Ureter (tissue), 1 donor: ENCODE results near the gene SLC5A4. TPM values are rescaled to one million over a fixed set of nuclear protein-coding genes. Genes with fewer than 3 reads are reported as not detected.
"Not testable (repeated sequence)": the region's sequence is repeated elsewhere in the genome, so short reads cannot be mapped to it uniquely, and the experiment has no call there.

Source experiments
- DNase-seq: peaks from one replicate; pipeline ENCODE4 v3.0.0-alpha.2; 2020; ENCODE audit warnings: low spot score
- total RNA-seq: library from RNA; stranded (reverse); gene quantifications from one replicate; pipeline ENCODE4 v1.2.4, GENCODE V29; 2023
- donor health status: DM: yes; HTN: yes; CAD: no.

Gene SLC5A4
- 2.1 TPM for total RNA-seq

GRCh38 chr22:32255217-32255616, at the start of gene SLC5A4:
Gene SLC5A4, minus strand, starts transcription at chr22:32255347. Its CDS starts 18 bp downstream, at chr22:32255329.
- no peak for DNase-seq

DNA sequence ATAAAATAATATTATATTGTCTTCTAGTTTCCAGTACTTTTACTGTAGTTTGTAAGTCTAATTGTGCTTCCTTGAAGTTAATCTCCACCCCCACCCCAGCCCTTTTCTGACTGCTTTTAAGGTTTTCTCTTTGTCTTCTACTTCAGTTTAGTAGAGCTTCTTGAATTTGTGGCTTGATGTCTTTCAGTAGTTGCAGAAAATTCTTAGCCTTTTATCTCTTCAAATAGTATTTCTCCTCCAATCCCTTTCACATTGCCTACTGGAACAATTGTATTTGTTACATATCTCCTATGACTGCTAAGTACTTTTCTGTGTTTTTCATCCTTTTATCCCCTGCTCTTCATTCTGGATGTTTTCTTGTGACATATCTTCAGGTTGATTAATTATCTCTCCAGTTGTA, 38.8 kb upstream of the SLC5A4 start:
- DNase-seq: not testable (repeated sequence)

GRCh38 chr22:32286290-32286840, 31.2 kb upstream of the SLC5A4 start:
- no peak for DNase-seq

DNA sequence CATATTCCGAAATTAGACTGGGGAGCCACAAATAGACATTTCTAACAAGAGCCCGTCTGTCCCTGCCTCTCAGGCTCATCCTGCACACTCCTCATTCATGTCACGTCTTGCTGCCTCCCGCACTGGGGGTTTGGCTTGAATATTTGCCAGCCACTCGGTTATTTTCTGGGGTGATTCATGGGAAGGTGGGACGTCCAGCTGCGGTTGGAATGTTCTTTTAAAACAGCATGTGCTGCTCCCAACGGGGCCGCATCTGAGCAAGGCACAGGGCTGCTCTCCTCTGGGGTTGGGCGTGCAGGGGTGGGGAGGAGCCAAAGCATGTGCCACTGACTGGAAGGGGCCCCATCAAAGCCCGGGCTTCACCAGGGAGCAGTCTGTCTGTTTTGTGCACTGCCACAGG, 25.9 kb upstream of the SLC5A4 start:
- DNase-seq: no peak

DNA sequence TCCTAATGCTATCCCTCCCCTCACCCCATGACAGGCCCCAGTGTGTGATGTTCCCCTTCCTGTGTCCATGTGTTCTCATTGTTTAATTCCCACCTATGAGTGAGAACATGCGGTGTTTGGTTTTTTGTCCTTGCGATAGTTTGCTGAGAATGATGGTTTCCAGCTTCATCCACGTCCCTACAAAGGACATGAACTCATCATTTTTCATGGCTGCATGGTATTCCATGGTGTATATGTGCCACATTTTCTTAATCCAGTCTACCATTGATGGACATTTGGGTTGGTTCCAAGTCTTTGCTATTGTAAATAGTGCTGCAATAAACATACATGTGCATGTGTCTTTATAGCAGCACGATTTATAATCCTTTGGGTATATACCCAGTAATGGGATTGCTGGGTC, 20.2 kb upstream of the SLC5A4 start:
- DNase-seq: not testable (repeated sequence)

DNA sequence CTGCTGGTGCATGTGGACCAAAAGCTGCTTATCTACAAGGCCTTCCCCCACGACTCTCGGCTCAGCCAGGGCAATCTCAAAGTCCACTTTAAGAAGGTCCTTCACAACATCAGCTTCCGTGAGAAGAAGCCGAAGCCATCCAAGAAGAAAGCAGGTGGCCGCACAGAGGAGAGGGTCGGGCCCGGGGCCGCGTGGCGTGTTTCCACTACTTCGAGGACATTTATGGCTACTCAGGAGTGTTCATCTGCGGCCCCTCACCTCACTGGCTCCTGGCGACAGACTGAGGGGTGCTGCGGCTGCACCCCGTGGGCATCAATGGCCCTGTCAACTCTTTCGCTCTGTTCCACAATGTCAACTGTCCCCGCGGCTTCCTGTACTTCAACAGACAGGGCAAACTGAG, 16.2 kb upstream of the SLC5A4 start:
- no peak for DNase-seq

GRCh38 chr22:32270641-32271369, 15.7 kb upstream of the SLC5A4 start:
- no peak for DNase-seq

DNA sequence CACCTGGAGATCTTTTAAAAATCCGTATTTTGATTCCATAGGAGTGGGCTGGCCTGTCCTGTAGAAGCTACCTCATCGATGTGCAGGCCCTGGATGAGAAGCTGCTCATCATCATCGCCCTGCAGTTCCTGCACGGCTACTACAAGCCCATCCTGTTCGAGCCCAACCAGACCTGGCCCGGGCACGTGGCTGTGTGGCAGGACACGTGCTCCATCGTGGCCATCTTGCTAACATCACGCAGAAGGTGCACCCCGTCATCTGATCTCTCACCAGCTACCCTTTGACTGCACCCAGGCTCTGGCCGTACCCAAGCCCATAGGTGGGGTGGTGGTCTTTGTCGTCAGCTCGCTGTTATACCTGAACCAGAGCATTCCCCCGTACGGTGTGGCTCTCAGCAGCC, 14.2 kb upstream of the SLC5A4 start:
- DNase-seq: no peak

DNA sequence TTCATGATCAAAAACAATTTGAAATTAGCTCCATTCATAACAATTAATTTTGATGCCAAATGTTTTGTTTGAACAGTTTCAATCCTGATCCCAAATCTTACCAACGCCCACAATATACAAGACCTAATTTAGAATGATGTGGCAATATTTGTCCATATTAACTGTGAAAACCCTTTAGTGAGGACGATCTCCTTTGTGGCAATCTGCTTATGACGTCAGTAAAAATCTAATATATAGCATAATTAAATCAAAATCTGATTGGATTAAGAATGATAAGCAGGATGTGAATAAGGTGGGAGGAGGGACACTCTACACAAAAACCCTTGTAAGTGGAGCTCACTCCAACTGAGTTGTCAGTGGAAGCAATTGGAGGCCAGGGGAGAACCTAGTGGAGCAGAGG, 11.9 kb upstream of the SLC5A4 start:
- no peak for DNase-seq

DNA sequence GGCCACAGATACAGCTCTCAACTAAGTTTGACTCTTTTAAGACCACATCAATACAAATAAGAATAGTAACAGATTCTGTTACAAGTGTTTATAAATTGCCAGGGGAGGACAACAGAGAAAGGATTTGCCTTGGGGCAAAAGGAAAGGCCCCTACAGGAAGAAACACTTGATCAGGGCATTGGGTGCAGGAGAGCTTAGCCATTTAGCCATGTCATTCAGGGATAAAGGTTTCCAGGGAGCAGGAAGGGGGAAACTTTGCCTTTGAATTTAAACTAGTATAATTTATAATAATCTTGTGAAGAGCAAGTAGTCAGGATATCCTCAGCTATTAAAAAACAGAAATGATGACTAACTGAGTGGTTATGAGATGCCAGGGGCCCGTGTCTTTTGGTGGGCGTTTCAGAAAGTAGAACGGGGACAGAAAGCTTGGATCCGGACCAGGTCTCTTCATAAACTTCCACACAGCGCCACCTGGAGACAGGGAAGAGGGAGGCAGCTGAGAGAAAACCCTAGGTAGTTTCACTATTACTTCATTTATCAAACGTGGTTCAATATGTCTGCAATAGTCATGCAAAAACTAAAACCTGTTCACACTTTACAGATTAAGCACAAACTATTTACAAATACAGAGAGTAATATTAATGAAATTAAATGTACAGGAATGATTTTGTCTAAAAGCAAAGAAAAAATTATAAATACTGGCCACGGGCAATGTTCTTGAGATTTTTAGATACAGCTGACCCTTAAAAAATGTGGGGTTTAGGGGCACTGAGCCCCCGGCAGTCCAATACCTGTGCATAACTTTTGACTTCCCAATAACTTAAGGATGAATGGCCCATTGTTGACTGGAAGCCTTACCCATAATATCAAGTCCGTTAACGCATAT, 11.0 kb upstream of the SLC5A4 start:
- peak; percentile 59 for DNase-seq

- DNase-seq: not testable (repeated sequence)
These were observed 8.5 kb upstream of the SLC5A4 start for GRCh38 chr22:32263678-32264077.

DNA sequence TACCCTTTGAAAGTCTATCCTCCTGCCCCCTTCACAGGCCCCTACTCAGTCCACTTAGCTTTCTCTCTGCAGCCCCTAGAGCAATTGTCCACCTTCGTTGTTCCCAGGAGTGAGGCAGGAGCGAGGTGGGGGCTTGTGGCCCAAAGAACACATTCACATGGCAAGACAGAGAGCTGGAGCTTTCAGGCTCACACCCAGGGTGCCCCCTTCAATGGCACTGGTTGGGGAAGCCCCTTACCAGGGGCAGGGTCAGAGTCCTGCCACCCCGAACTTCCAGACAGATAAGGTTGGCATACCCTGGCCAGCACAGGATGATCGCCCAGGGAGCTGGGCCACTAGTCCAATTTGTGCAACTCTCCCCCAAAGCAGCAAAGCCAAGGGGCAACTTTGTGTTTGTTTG, 6.2 kb upstream of the SLC5A4 start:
- no peak for DNase-seq

GRCh38 chr22:32258791-32259190, 3.6 kb upstream of the SLC5A4 start:
- no peak for DNase-seq

- DNase-seq: no peak
These were observed 579 bp upstream of the SLC5A4 start for GRCh38 chr22:32255726-32256125.

DNA sequence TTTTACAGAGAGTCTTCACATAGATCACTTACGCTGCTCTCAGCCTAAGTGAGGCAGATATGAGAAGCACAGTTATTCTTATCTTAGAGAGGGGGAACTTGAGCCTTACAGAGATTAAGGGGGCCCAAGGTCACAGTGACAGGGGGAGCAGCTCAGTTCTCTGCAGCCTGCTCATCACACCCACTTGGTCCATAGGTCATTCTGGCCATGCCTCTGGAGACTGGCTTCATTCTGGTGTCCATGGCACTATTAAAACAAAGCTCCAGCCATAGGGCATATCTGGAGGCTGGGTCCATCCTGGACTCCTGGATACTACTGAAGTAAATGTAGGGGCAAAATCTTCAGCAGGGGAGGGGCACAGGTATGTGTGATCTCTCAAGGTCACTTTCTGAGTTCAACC, 5.9 kb downstream of the SLC5A4 start:
- no peak for DNase-seq

- DNase-seq: no peak
These were observed 6.9 kb downstream of the SLC5A4 start for GRCh38 chr22:32248276-32248675.

GRCh38 chr22:32246166-32246565, 9.0 kb downstream of the SLC5A4 start:
- DNase-seq: no peak

DNA sequence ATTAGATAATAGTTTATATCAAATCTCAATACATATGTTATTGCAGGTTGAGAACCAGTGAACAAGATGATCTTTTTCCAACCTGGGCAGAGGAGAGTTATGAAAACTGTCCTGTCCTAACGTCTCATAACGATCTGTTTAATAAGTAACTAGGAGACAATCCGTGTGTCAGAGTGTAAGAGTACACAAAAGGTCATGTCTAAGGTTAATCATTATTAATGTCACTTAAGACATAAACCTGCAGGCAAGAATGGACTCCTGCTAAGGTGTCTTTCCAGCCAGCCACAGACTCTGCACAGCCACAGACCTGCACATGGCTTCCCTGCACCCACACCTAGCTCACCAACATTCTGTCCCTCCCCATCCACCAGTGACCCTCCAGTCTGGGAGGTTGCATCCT, 10.1 kb downstream of the SLC5A4 start:
- DNase-seq: no peak

GRCh38 chr22:32244547-32244946, 10.6 kb downstream of the SLC5A4 start:
- no peak for DNase-seq

DNA sequence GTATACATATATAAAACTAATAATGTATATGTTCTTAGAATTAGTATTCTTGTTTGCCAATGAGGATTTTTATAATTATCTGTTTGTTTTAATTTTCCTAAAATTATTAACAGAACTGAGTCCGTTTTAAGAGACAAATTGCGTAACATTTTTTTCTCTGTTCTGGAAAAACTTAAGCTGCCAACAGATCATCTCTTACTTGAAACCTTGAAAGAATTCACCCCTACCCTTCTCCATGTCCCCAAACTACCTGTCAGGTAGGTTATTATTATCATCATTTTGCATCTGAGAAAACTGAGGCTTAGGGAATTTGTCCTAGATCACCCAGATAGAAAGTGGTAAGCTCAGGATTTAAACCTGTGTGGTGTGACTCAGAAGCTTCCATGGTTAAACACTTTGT, 14.7 kb downstream of the SLC5A4 start:
- DNase-seq: no peak

DNA sequence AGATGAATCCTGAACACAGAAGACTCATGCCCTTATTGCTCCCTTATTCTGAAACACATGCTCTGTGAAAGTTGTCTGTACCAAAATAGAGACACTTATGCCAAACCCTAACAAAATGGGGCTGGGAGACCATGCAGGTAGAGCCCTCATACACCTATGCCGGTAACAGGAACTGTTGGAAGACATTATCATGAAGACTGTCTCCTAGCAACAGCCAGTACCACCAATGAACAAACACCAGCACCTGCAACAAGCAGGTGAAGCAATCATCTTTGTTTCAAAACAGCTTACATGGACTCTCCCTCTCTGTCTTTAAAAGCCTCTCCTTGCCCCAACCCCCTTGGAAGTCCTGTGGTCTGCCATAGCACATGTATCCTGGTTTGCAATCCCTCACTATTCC, 17.2 kb downstream of the SLC5A4 start:
- no peak for DNase-seq

DNA sequence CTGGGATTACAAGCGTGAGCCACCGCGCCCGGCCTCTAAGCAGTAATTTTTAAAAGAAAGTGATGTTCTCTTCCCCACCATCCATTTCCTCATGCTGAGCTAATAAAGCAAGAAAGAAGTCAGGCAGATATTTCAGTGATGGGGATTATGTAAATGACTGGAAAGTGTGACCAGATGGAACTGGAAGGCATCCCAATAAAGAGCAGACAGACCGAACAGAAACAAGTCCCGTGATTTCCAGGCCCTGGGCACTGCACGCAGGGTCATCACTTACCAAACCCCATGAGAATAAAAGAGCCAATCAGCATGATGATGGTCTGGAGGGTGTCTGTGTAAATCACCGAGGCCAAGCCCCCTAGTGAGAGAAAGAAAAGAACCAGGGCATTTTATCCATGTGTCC, 18.2 kb downstream of the SLC5A4 start:
- no peak for DNase-seq

DNA sequence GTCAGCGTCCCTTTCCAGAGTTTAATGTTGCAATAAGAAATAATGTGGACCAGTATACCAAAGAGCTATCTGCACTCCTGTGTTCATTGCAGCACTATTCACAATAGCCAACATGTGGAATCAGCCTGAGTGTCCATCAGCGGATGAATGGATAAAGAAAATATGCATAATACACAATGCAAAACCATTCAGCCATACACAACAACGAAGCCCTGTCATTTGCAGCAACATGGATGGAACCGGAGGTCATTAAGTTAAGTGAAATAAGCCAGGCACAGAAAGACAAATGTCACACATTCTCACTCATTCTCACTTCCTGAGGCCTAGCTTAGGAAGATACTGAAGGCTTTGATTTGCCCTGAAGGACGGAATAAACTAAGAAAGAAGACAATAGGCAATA, 22.1 kb downstream of the SLC5A4 start:
- DNase-seq: no peak
